IPS-18a (cell line): ENCODE data around the gene ROCK2.

Experiments used
- H3K27ac ChIP-seq: one replicate; pipeline ENCODE4 v1.5.1; 2013; ENCODE audit warnings: low read length
- H3K27me3 ChIP-seq: one replicate; pipeline ENCODE4 v1.6.1; 2013; ENCODE audit warnings: mild to moderate bottlenecking, low read length; ENCODE audit not compliant: control insufficient read depth, insufficient read depth
- H3K36me3 ChIP-seq: one replicate; pipeline ENCODE4 v1.6.1; 2013; ENCODE audit warnings: low read depth, low read length; ENCODE audit not compliant: control insufficient read depth
- H3K4me1 ChIP-seq: one replicate; pipeline ENCODE4 v1.6.1; 2013; ENCODE audit warnings: low read depth, low read length; ENCODE audit not compliant: control insufficient read depth
- H3K4me3 ChIP-seq: one replicate; pipeline ENCODE4 v1.5.1; 2013; ENCODE audit warnings: low read length
- H3K9ac ChIP-seq: one replicate; pipeline ENCODE4 v1.6.1; 2013; ENCODE audit warnings: mild to moderate bottlenecking, low read length, moderate library complexity
- H3K9me3 ChIP-seq: one replicate; pipeline ENCODE4 v1.6.1; 2013; ENCODE audit warnings: low read depth, low read length; ENCODE audit not compliant: control insufficient read depth

Gene ROCK2

GRCh38 chr2:11379558-11379957, 35.1 kb upstream of the ROCK2 start:
- Histone ChIP-seq H3K36me3 (no peaks in the 10 kb centered on the region), H3K4me3 (no peak overlapping the region), H3K4me1 (peaks cover 3% of the 10 kb centered on the region), H3K27ac (no peak overlapping the region), H3K9ac (no peak overlapping the region), H3K9me3 (no peaks in the 10 kb centered on the region), H3K27me3 (no peaks in the 10 kb centered on the region)

- H3K27ac ChIP-seq: no peak overlapping the region
- no peaks in the 10 kb centered on the region for H3K9me3 ChIP-seq
- H3K4me1 ChIP-seq: peaks cover 8% of the 10 kb centered on the region
- no peaks in the 10 kb centered on the region for H3K36me3 ChIP-seq
- H3K9ac ChIP-seq: no peak overlapping the region
- H3K27me3 ChIP-seq: no peaks in the 10 kb centered on the region
- H3K4me3 ChIP-seq: no peak overlapping the region
Observed at GRCh38 chr2:11377928-11378545, 33.6 kb upstream of the ROCK2 start.

- Histone ChIP-seq H3K9ac (no peak overlapping the region), H3K9me3 (no peaks in the 10 kb centered on the region), H3K4me3 (no peak overlapping the region), H3K27ac (no peak overlapping the region), H3K27me3 (no peaks in the 10 kb centered on the region), H3K36me3 (no peaks in the 10 kb centered on the region), H3K4me1 (peaks cover 8% of the 10 kb centered on the region)
Observed at GRCh38 chr2:11376071-11376470, 31.6 kb upstream of the ROCK2 start.

GRCh38 chr2:11375689-11376027, 31.2 kb upstream of the ROCK2 start:
- peaks cover 8% of the 10 kb centered on the region for H3K4me1 ChIP-seq

DNA sequence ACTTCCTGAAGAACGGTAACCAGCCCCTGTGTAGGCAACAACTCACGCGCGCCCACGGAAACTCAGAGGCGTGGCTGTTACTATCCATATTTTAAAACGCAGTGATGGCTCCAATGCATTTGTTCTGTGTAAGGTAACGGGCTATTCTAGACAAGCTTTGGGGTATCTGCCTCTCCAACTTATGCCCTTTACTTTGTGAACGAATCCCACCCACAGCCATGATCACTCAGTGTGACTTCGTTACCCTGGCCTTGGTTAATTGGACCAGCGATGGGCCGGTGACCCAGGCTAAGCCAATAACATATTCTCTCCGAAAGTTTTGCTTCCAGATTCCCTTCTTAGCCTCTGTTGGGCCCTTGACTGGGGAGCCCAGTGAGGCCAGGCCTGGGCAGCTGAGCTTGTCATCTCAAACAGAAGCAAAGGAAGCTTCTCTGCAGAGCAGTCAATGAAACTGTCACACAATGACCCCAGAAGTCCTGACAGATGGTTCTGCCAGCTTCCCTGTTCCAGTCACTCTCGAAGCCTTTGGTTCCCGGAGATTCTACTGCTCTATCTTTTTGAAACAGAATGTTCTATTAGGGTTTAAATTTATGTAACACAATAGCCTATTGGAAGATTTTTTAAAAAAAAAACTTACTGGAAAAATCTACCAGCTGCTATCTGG, 30.7 kb upstream of the ROCK2 start:
- no peak overlapping the region for H3K4me3 ChIP-seq
- no peaks in the 10 kb centered on the region for H3K27me3 ChIP-seq
- H3K36me3 ChIP-seq: no peaks in the 10 kb centered on the region
- H3K9ac ChIP-seq: no peak overlapping the region
- H3K27ac ChIP-seq: no peak overlapping the region
- no peaks in the 10 kb centered on the region for H3K9me3 ChIP-seq
- H3K4me1 ChIP-seq: peaks cover 8% of the 10 kb centered on the region

More at GRCh38 chr2:11375689-11376027, 31.2 kb upstream of the ROCK2 start:
- Histone ChIP-seq H3K4me3 (no peak overlapping the region), H3K9ac (no peak overlapping the region), H3K27me3 (no peaks in the 10 kb centered on the region), H3K36me3 (no peaks in the 10 kb centered on the region), H3K9me3 (no peaks in the 10 kb centered on the region), H3K27ac (no peak overlapping the region)

DNA sequence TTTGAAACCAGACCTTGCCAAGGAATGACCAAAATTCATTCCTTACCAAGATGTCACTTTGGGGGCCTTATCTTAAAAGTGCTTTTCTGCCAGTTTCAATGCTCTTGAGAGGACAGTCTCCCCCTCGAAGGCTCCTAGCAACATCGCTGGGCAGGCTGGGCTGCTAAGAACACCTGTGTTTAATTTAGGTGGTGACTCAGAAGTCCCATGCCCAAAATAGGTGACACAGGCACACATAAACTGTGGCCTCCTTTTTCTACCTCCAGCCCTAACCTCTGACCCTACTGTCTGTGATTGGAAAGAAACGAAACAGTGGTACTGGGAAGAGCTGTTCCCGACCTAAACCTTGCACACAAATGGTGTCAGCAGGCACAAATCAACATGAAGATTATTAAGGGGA, 28.7 kb upstream of the ROCK2 start:
- Histone ChIP-seq H3K27me3 (no peaks in the 10 kb centered on the region), H3K27ac (no peak overlapping the region), H3K4me1 (peaks cover 8% of the 10 kb centered on the region), H3K4me3 (no peak overlapping the region), H3K9ac (no peak overlapping the region), H3K9me3 (no peaks in the 10 kb centered on the region), H3K36me3 (no peaks in the 10 kb centered on the region)

DNA sequence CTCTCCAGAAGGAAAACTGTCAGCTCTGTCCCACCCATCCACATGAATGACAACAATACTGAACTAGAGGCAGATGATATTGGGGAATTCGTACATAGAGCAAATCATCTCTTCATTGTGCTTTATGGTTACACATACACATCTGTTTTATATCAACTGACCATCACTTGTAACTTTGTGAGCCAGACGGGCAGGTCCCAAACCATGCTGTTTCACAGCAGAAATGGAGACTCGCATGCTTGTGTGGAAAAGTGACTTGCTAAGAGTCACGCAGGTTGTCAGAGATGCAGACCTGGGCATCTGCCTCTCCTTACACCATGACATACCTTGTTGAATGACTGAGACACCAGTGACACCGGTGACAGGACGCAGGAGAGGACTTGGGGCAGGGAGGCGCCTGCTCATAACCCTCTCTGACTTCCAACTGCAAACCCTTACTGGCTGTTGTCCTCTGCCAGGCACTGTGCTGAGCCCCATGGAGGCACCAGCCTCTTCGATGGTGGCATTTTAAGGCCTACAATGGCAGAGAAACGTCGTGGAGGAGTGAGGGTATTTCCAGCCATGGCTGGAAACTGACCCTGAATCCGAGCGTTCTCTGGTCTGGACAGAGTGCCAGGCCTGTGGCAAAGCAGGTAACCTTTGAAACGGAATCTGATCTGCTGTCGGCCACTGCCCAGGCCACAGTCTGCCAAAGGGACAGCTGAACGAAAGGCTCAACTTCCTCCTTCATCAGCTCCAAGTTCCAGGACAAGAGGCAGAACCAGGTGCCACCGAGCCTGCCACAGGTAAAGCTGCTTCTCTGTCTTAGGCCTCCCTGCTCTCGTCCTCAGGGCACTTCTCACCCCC, 26.9 kb upstream of the ROCK2 start:
- Histone ChIP-seq H3K27me3 (no peaks in the 10 kb centered on the region), H3K36me3 (no peaks in the 10 kb centered on the region), H3K9me3 (no peaks in the 10 kb centered on the region), H3K27ac (no peak overlapping the region), H3K4me3 (no peak overlapping the region), H3K9ac (no peak overlapping the region), H3K4me1 (peaks cover 8% of the 10 kb centered on the region)

DNA sequence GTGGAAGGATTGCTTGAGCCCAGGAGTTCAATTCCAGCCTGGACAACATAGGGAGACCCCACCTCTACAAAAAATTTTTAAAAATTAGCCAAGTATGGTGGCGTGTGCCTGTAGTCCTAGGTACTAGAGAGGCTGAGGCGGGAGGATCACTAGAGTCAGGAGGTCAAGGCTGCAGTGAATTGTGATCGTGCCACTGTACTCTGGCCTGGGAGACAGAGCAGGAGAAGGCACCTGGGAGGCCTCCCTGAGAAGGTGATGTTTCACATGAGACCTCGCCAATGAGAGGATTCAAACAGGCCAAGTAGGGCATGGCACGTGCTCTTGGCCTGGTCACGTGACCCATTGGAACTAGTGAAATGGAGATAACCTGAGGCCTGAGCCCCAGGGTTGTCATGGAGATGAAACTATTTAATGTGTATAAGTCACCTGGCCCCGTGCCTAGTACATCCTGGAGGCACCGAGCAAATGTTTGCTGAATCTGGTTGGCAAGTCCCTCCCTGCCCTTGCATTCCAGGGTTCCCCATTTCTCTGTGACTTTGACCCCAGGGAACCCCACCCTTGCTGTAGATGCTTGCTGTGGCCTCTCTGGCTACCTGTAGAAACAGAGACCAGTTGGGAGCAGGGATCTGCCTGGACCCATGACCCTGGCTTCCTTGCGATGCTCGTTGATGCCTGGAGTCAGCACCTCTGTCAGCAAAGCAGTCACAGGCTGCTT, 26.1 kb upstream of the ROCK2 start:
- no peak overlapping the region for H3K9ac ChIP-seq
- H3K27ac ChIP-seq: no peak overlapping the region
- H3K36me3 ChIP-seq: no peaks in the 10 kb centered on the region
- no peaks in the 10 kb centered on the region for H3K27me3 ChIP-seq
- peaks cover 8% of the 10 kb centered on the region for H3K4me1 ChIP-seq
- H3K4me3 ChIP-seq: no peak overlapping the region
- H3K9me3 ChIP-seq: no peaks in the 10 kb centered on the region

- Histone ChIP-seq H3K36me3 (no peaks in the 10 kb centered on the region), H3K4me3 (no peak overlapping the region), H3K4me1 (no peaks in the 10 kb centered on the region), H3K9ac (no peak overlapping the region), H3K27ac (no peak overlapping the region), H3K9me3 (no peaks in the 10 kb centered on the region), H3K27me3 (no peaks in the 10 kb centered on the region)
Observed at GRCh38 chr2:11368059-11368572, 23.7 kb upstream of the ROCK2 start.

DNA sequence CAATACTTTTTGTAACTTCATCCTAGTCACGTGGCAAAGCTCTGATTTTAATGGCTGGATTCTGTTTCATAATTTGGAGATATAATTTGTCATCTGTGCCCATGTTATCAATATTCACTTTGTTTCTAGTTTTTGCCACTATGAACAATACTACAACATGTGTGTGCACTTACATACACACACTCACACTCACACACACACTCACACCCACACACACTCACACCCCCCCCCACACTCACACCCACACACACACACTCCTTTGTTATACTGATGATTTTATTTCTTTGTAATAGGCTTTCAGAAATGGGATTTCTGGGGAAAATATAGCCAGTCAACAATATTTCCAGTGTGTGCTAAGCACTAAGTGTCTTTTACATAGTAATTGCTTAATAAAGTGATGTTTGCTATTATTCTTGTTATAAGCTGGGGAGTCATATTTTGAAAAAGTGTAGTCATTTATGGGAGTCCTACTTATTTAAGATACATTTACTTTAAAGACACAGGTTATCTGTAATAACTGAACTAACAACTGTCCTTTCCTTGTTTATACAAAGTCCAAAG, 22.8 kb upstream of the ROCK2 start:
- Histone ChIP-seq H3K36me3 (no peaks in the 10 kb centered on the region), H3K27me3 (no peaks in the 10 kb centered on the region), H3K9me3 (no peaks in the 10 kb centered on the region), H3K9ac (no peak overlapping the region), H3K4me1 (no peaks in the 10 kb centered on the region), H3K27ac (no peak overlapping the region), H3K4me3 (no peak overlapping the region)

DNA sequence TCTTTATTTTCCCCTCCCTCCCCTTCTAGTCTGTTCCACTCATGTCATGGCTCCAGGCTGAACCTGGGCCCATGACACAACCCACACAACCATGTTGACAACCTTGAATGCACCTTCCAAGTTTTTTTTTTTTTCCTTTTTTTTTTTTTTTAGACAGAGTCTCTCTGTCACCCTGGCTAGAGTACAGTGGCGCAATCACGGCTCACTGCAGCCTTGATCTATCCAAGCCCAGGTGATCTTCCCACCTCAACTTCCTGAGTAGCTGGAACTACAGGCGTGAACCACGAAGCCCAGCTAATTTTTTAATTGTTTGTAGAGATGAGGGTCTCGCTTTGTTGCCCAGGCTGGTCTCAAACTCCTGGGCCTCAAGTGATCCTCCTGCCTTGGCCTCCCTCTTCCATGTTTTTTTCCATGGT, 21.9 kb upstream of the ROCK2 start:
- no peak overlapping the region for H3K27ac ChIP-seq
- no peaks in the 10 kb centered on the region for H3K36me3 ChIP-seq
- no peak overlapping the region for H3K4me3 ChIP-seq
- no peaks in the 10 kb centered on the region for H3K9me3 ChIP-seq
- H3K9ac ChIP-seq: no peak overlapping the region
- H3K4me1 ChIP-seq: no peaks in the 10 kb centered on the region
- H3K27me3 ChIP-seq: no peaks in the 10 kb centered on the region
